Esophagus squamous epithelium (tissue), 4 donors: ENCODE results near the gene DZIP1L.

Experiments
- CTCF ChIP-seq, 6 experiments: fragments of 450-650 bp in 4 of 6; fragments of 200-600 bp in 2 of 6; sonication (generic) in 2 of 6; IDR thresholded peaks; one replicate each; pipeline ENCODE4 v1.5.1; 2016 to 2019; ENCODE audit warnings: antibody characterized with exemption in 6 of 6, mild to moderate bottlenecking in 4 of 6, moderate library complexity in 4 of 6
- POLR2A ChIP-seq, 4 donors: fragments of 450-650 bp; IDR thresholded peaks; one replicate each; pipeline ENCODE4 v1.6.1; 2017; ENCODE audit warnings: antibody characterized with exemption in 4 of 4, mild to moderate bottlenecking in 4 of 4, moderate library complexity in 3 of 4

- TF ChIP-seq CTCF (IDR thresholded peaks at IDR 0.05) (no peak), POLR2A (IDR thresholded peaks at IDR 0.05) (no peak)
These were observed 33.9 kb downstream of the DZIP1L start for GRCh38 chr3:138081371-138082084.
